ENCODE data around the gene PITPNM3. TPM values are rescaled to one million over a fixed set of nuclear protein-coding genes. Genes with fewer than 3 reads are reported as not detected.

PITPNM3 gene
- total RNA-seq, 4 donors from 2014 or later, result 0.13 to 0.87 (median 0.41) TPM

DNA sequence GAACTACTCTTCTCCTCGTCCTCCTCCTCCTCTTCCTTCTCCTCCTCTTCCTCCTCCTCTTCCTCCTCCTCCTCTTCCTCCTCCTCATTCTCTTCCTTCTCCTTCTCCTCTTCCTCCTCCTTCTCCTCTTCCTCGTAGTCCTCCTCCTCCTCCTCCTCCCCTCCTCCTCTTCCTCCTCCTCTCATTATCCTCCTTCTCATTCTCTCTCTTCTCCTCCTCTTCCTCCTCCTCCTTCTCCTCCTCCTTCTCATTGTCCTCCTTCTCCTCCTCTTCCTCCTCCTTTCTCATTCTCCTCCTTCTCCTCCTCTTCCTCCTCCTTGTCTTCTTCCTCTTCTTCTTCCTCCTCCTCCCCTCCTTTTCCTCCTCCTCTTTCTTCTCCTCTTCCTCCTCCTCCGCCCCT, 4.1 kb upstream of the PITPNM3 start:
- H3K4me1 ChIP-seq, result peaks cover 4 to 5% of the 10 kb centered on the region in 2 donors
- TF ChIP-seq POLR2A (IDR thresholded peaks at IDR 0.05), result no peak
- TF ChIP-seq, protein P1, sequence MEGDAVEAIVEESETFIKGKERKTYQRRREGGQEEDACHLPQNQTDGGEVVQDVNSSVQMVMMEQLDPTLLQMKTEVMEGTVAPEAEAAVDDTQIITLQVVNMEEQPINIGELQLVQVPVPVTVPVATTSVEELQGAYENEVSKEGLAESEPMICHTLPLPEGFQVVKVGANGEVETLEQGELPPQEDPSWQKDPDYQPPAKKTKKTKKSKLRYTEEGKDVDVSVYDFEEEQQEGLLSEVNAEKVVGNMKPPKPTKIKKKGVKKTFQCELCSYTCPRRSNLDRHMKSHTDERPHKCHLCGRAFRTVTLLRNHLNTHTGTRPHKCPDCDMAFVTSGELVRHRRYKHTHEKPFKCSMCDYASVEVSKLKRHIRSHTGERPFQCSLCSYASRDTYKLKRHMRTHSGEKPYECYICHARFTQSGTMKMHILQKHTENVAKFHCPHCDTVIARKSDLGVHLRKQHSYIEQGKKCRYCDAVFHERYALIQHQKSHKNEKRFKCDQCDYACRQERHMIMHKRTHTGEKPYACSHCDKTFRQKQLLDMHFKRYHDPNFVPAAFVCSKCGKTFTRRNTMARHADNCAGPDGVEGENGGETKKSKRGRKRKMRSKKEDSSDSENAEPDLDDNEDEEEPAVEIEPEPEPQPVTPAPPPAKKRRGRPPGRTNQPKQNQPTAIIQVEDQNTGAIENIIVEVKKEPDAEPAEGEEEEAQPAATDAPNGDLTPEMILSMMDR (IDR thresholded peaks at IDR 0.05 in 4 of 5, conservative IDR thresholded peaks at IDR 0.05 in 1 of 5), result no peak
- H3K27me3 ChIP-seq, result peaks cover 5 to 18% (median 6%) of the 10 kb centered on the region in 3 donors
- ATAC-seq (no peak), DNase-seq (no peak)
- H3K9me3 ChIP-seq, result no peaks in the 10 kb centered on the region
- no peaks in the 10 kb centered on the region for H3K36me3 ChIP-seq
- no peak overlapping the region for H3K4me3 ChIP-seq
- intact Hi-C loops (cut with DNase I; ENCODE audit: low total_unique reads) (no loop called here), in situ Hi-C loops (cut with MboI; ENCODE audit: low sequenced_read_pairs in 4 of 4) (no loop called here)
- H3K27ac ChIP-seq, result no peak overlapping the region

DNA sequence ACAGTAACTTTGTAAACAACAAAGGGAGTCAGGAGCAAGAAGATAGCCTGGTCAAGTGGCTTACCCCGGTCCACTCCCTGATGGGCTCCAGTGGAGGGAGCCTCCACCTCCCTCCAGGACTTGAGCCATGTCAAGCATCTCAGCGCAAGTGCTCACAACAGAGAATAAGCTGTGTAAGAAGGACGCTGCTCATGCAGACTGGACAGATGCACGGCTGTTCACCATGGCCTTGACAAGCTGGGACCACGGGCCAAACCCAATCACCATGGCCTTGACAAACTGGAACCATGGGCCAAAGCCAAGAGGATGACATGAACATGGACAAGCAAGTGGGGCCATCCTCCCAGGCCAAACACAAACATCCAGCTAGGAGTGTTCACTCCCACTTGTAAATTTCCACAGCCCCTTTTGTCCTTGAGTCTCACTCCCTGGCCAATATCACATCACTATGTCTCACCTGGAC, 3.4 kb upstream of the PITPNM3 start:
- no peak overlapping the region for H3K4me3 ChIP-seq
- TF ChIP-seq POLR2A (IDR thresholded peaks at IDR 0.05), result no peak
- TF ChIP-seq, protein P1 (IDR thresholded peaks at IDR 0.05 in 4 of 5, conservative IDR thresholded peaks at IDR 0.05 in 1 of 5), result no peak
- H3K27ac ChIP-seq, result no peak overlapping the region
- no peak for DNase-seq
- ATAC-seq, result no peak
- in situ Hi-C loops (cut with MboI; ENCODE audit: low sequenced_read_pairs in 4 of 4), result no loop called here
- peaks cover 12 to 25% (median 13%) of the 10 kb centered on the region in 3 donors for H3K27me3 ChIP-seq
- H3K9me3 ChIP-seq, result no peaks in the 10 kb centered on the region
- H3K36me3 ChIP-seq, result no peaks in the 10 kb centered on the region
- intact Hi-C loops (cut with DNase I; ENCODE audit: low total_unique reads), result loop anchor here (10.0 kb wide), 1 partner anchor 85 kb away; no protein-coding TSS in a partner anchor
- peaks cover 6 to 7% of the 10 kb centered on the region in 2 donors for H3K4me1 ChIP-seq

DNA sequence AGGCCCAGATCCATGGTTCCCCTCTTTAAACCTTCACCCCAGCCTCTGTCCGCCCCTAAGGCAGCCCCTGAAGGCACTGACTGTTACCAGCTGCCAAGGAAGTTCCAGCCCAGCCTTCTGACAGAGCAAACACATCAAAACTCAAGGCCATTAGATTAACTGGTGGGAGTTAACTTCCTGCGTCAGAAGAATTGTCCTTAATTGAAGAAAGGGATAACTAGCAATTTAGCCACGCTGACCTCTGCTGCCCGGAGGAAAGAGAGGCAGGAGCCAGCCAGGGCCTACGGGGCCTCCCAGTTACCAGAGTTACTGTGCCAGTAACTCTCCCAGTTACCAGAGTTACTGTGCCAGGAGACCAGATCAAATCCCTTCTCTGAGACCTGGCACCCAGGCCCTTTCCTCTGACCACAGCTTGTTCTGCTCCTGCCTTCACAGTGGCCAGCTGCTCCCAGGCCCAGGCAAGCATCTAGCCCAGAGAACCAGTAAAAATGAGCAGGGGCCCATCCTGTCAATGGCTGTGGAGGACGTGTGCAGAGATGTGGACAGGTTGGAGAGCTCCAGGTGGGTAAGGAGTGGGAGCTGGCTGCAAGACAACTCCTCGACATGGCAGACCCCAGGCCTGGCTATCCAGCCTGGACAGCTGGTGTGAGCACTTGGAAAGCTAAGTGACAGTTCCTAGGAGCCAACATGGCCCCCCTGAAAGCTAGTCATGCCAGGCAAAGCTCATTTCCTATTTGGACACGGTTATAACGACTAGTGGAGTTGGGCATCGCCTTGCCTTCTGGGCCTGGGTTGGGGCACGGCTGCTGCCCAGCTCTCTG, 2.8 kb upstream of the PITPNM3 start:
- Histone ChIP-seq H3K4me3 (no peak overlapping the region), H3K27me3 (peaks cover 19 to 32% (median 19%) of the 10 kb centered on the region in 3 donors), H3K9me3 (no peaks in the 10 kb centered on the region), H3K27ac (no peak overlapping the region), H3K4me1 (peaks cover 6 to 7% of the 10 kb centered on the region in 2 donors), H3K36me3 (no peaks in the 10 kb centered on the region)
- ATAC-seq, result no peak
- TF ChIP-seq, protein P1 (IDR thresholded peaks at IDR 0.05 in 4 of 5, conservative IDR thresholded peaks at IDR 0.05 in 1 of 5), result no peak
- in situ Hi-C loops (cut with MboI; ENCODE audit: low sequenced_read_pairs in 4 of 4), result no loop called here
- no peak for DNase-seq
- intact Hi-C loops (cut with DNase I; ENCODE audit: low total_unique reads), result loop anchor here (10.0 kb wide), 1 partner anchor 84 kb away; no protein-coding TSS in a partner anchor

DNA sequence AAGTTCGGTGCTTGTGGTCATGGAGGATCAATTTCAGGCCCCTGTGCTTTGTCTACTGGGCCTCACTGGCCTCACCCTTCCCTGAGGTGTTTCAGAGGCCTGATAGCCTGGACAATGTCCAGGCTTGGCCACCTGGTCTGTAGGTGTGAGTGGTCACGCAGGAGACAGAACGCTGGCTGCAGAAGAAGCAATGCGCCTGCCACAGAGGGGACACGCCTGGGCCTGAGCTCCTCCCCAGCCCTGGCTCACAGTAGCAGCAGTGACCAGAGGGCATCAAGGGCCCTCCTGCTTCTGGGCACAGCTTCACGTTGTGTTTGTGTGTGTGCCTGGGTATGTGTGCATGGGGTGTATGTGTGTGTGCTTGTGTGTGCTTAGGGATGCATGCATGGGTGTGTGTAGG, 1.9 kb upstream of the PITPNM3 start:
- no peak for DNase-seq
- peaks cover 6 to 7% of the 10 kb centered on the region in 2 donors for H3K4me1 ChIP-seq

More for the DNA sequence above, 1.9 kb upstream of the PITPNM3 start:
- no peaks in the 10 kb centered on the region for H3K9me3 ChIP-seq
- no peaks in the 10 kb centered on the region for H3K36me3 ChIP-seq
- intact Hi-C loops (cut with DNase I; ENCODE audit: low total_unique reads) (loop anchor here (10.0 kb wide), 1 partner anchor 83 kb away; no protein-coding TSS in a partner anchor), in situ Hi-C loops (cut with MboI; ENCODE audit: low sequenced_read_pairs in 4 of 4) (no loop called here)
- peaks cover 26 to 40% (median 27%) of the 10 kb centered on the region in 3 donors for H3K27me3 ChIP-seq
- H3K27ac ChIP-seq, result no peak overlapping the region
- no peak overlapping the region for H3K4me3 ChIP-seq
- ATAC-seq, result no peak
- TF ChIP-seq, protein P1 (IDR thresholded peaks at IDR 0.05 in 4 of 5, conservative IDR thresholded peaks at IDR 0.05 in 1 of 5), result no peak
- TF ChIP-seq POLR2A (IDR thresholded peaks at IDR 0.05), result no peak
